Keratinocyte (primary cell): ENCODE measurements around the gene FAM83G. TPM values are rescaled to one million over a fixed set of nuclear protein-coding genes. Genes with fewer than 3 reads are reported as not detected.

Source experiments
- DNase-seq: peaks from one replicate; pipeline ENCODE4 v3.0.0-alpha.2; 2011; ENCODE audit warnings: low read depth, missing footprints, low spot score
- FAIRE-seq: peaks from 2 replicates; lab custom pipeline; 2011; peaks lifted over from hg19 to GRCh38; lab: Jason Lieb, UNC
- H2AFZ ChIP-seq: 2 replicates; pipeline ENCODE4 v1.6.0; 2012; ENCODE audit warnings: low read length, control low read depth, inconsistent platforms; ENCODE audit not compliant: control insufficient read depth
- H3K27ac ChIP-seq: 2 replicates; pipeline ENCODE4 v1.5.1; 2011; ENCODE audit warnings: low read length; ENCODE audit not compliant: control insufficient read depth, insufficient read depth
- H3K27me3 ChIP-seq: 3 replicates; pipeline ENCODE4 v1.6.0; 2011; ENCODE audit warnings: low read length; ENCODE audit not compliant: control insufficient read depth, insufficient read depth; ENCODE audit errors: extremely low read depth
- H3K36me3 ChIP-seq, 2 experiments: 2 replicates in 1 of 2; 3 replicates in 1 of 2; pipeline ENCODE4 v1.5.1; 2011; ENCODE audit warnings: low read length in 2 of 2, mild to moderate bottlenecking in 1 of 2; ENCODE audit not compliant: control insufficient read depth in 2 of 2, insufficient read depth in 2 of 2; ENCODE audit errors: extremely low read depth in 1 of 2
- H3K4me1 ChIP-seq: 3 replicates; pipeline ENCODE4 v1.5.1; 2011; ENCODE audit warnings: low read length; ENCODE audit not compliant: control insufficient read depth, insufficient read depth; ENCODE audit errors: extremely low read depth
- H3K4me2 ChIP-seq: 3 replicates; pipeline ENCODE4 v1.6.0; 2011; ENCODE audit warnings: low read depth, low read length; ENCODE audit not compliant: control insufficient read depth, insufficient read depth; ENCODE audit errors: extremely low read depth
- H3K4me3 ChIP-seq, 3 experiments: fragments of 200-600 bp in 1 of 3; sonication (generic) in 1 of 3; 2 replicates in 2 of 3; 3 replicates in 1 of 3; pipeline ENCODE4 v1.5.1; 2011 to 2016; ENCODE audit warnings: low read length in 3 of 3, mild to moderate bottlenecking in 3 of 3, control low read depth in 2 of 3, inconsistent platforms in 1 of 3, low read depth in 1 of 3, mixed read lengths in 1 of 3, mixed run types in 1 of 3, moderate library complexity in 1 of 3; ENCODE audit not compliant: control insufficient read depth in 2 of 3, insufficient read depth in 2 of 3; ENCODE audit errors: extremely low read depth in 1 of 3
- H3K79me2 ChIP-seq: 2 replicates; pipeline ENCODE4 v1.6.0; 2012; ENCODE audit warnings: low read length; ENCODE audit not compliant: control insufficient read depth, insufficient read depth
- H3K9ac ChIP-seq: 3 replicates; pipeline ENCODE4 v1.6.0; 2011; ENCODE audit warnings: low read length; ENCODE audit not compliant: control insufficient read depth, insufficient read depth; ENCODE audit errors: extremely low read depth
- H3K9me1 ChIP-seq: 3 replicates; pipeline ENCODE4 v1.6.0; 2011; ENCODE audit warnings: low read length; ENCODE audit not compliant: control insufficient read depth, insufficient read depth; ENCODE audit errors: extremely low read depth
- H3K9me3 ChIP-seq: 2 replicates; pipeline ENCODE4 v1.5.1; 2012; ENCODE audit warnings: low read depth, low read length; ENCODE audit not compliant: control insufficient read depth
- H4K20me1 ChIP-seq: 3 replicates; pipeline ENCODE4 v1.6.0; 2011; ENCODE audit warnings: low read length; ENCODE audit not compliant: control insufficient read depth, insufficient read depth; ENCODE audit errors: extremely low read depth
- EZH2 ChIP-seq: IDR thresholded peaks from one replicate; pipeline ENCODE4 v1.6.1; 2012; ENCODE audit warnings: inconsistent platforms, mild to moderate bottlenecking, low read length, moderate library complexity
- dilution Hi-C: fragments of 300-500 bp; cut with MboI; formaldehyde crosslinking; loops from one replicate; pipeline ENCODE4 v1.7.0; 2020; ENCODE audit warnings: low sequenced_read_pairs; ENCODE audit not compliant: extremely low pct_ligation_motif_present
- polyA plus RNA-seq, 5 experiments: library from polyadenylated mRNA; depleted of rRNA in 3 of 5; stranded (reverse) in 3 of 5; stranded (forward) in 1 of 5; unstranded in 1 of 5; fragments of >200 nt; gene quantifications; 1 replicate in 1 of 5; 2 replicates in 3 of 5; 3 replicates in 1 of 5; pipeline versions ENCODE4 v1.2.1 to v1.2.3, GENCODE V29; 2011 to 2012; ENCODE audit warnings: missing spikeins in 2 of 5, low read depth in 1 of 5, low replicate concordance in 1 of 5
- TF ChIP-seq, protein P1 (sequence below), 3 experiments: IDR thresholded peaks in 1 of 3; conservative IDR thresholded peaks in 1 of 3; optimal IDR thresholded peaks in 1 of 3; 2 replicates in 2 of 3; 3 replicates in 1 of 3; pipeline versions ENCODE3 to v1.5.1; 2011; ENCODE audit warnings: low read length in 3 of 3, mild to moderate bottlenecking in 3 of 3, moderate library complexity in 2 of 3, control low read depth in 1 of 3, inconsistent platforms in 1 of 3; ENCODE audit not compliant: insufficient read depth in 2 of 3; ENCODE audit errors: extremely low read depth in 1 of 3

Gene FAM83G
- polyA plus RNA-seq, 1 donor (not counting 4 experiments of a cell fraction or from before 2014, with no cell fraction given) = 23.2 TPM

DNA sequence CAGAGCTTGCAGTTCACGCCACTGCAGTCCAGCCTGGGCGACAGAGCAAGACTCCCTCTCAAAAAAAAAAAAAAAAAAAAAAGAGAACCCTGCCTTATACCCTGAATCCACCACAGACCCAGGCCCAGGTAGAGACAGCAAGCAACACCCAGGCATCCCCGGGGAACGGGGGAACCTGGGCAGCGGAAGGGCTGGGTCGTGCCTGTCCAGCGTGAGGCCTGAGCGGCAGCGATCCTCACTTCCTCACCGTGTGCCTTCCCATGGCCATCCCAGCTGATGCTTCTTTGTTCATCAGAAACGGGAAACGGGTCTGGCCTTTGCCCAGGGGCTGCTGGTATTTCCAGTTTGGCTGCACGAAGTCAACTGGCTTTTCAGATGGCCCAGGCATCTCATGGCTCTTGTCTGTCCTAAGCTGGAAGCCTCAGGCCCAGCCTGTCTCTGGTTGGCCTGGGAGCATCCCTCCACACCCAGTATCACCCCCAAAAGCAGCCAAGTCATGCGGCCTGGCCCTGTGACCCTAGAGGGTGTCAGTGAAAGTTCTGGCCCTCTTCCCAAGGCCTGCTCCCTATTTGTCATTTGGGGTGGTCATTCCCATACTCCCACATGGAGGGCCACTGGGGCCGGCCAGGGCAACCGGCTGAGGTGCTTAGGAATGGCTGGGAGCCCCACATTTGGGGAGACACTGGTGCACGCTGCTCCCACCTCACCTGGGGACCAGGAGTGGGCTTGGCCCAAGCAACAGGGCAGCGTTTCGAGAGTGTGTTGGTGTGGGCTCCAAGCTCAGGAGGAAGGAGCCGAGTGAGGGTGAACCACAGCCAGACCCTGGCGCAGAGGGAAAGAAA, 20.1 kb downstream of the FAM83G start:
- Histone ChIP-seq H3K9me3 (no peaks in the 10 kb centered on the region), H2AFZ (no peak overlapping the region), H3K9ac (no peak overlapping the region), H3K79me2 (peaks cover 32% of the 10 kb centered on the region), H3K9me1 (peaks cover 6% of the 10 kb centered on the region), H3K36me3 (peaks cover 52 to 67% of the 10 kb centered on the region in 2 experiments), H3K4me1 (peaks cover 28% of the 10 kb centered on the region), H3K27me3 (no peaks in the 10 kb centered on the region), H3K27ac (no peak overlapping the region), H3K4me3 (no peak overlapping the region), H3K4me2 (no peak overlapping the region), H4K20me1 (peaks cover 21% of the 10 kb centered on the region)
- DNase-seq (no peak), FAIRE-seq (no peak)
- TF ChIP-seq, protein P1, sequence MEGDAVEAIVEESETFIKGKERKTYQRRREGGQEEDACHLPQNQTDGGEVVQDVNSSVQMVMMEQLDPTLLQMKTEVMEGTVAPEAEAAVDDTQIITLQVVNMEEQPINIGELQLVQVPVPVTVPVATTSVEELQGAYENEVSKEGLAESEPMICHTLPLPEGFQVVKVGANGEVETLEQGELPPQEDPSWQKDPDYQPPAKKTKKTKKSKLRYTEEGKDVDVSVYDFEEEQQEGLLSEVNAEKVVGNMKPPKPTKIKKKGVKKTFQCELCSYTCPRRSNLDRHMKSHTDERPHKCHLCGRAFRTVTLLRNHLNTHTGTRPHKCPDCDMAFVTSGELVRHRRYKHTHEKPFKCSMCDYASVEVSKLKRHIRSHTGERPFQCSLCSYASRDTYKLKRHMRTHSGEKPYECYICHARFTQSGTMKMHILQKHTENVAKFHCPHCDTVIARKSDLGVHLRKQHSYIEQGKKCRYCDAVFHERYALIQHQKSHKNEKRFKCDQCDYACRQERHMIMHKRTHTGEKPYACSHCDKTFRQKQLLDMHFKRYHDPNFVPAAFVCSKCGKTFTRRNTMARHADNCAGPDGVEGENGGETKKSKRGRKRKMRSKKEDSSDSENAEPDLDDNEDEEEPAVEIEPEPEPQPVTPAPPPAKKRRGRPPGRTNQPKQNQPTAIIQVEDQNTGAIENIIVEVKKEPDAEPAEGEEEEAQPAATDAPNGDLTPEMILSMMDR (optimal IDR thresholded peaks at IDR 0.05 in 1 of 3, IDR thresholded peaks at IDR 0.05 in 1 of 3, conservative IDR thresholded peaks at IDR 0.05 in 1 of 3; ENCODE audit: extremely low read depth in 1 of 3, insufficient read depth in 2 of 3, low read length in 3 of 3) = no peak
- no peak for TF ChIP-seq EZH2
- dilution Hi-C loops = no loop called here

DNA sequence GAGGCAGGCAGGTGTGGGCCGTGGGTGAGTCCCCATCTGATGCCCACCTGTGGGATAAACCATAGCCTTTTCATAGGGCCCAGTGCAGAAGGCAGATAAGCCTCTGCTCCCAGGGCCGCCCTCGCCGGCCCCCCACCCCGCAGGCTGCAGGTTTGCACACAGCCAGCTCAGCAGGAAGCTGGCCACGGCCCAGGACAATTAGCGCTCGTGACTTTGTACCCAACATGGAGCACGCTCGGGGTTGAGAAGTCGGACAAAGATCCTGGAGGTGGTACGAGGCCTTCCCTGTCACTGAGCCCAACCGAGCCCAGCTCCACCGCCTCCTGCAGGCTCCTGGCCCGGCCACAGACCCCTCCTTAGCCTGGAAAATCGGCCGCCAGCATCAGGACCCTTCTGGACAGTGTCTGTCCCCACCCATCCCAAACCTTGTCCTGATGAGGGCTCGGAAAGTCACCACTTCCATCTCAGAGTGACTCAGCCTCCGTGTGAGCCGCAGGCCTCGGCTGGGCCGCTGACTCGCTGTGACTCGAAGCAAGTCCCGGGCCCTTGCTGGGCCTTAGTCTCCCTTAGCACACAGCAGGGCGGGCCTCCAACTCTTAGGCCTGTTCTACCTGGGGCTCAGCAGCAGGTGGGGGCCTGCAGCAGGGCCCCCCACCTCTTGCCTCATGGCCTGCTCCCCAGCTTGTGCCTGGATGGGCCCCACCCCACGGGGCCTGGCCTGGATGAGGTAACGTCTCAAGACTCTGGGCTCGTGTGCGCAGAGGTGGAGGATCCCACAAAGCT, 22.7 kb downstream of the FAM83G start:
- Histone ChIP-seq H3K4me3 (no peak overlapping the region), H3K36me3 (peaks cover 54 to 75% of the 10 kb centered on the region in 2 experiments), H3K79me2 (peaks cover 17% of the 10 kb centered on the region), H3K4me1 (peaks cover 28% of the 10 kb centered on the region), H3K27ac (peak overlapping the region; percentile 68), H3K9me1 (peaks cover 6% of the 10 kb centered on the region), H2AFZ (no peak overlapping the region), H4K20me1 (peaks cover 17% of the 10 kb centered on the region), H3K9ac (peak overlapping the region; percentile 60), H3K9me3 (no peaks in the 10 kb centered on the region), H3K4me2 (peak overlapping the region; percentile 35), H3K27me3 (no peaks in the 10 kb centered on the region)
- dilution Hi-C loops = no loop called here
- TF ChIP-seq, protein P1 (optimal IDR thresholded peaks at IDR 0.05 in 1 of 3, IDR thresholded peaks at IDR 0.05 in 1 of 3, conservative IDR thresholded peaks at IDR 0.05 in 1 of 3; ENCODE audit: extremely low read depth in 1 of 3, insufficient read depth in 2 of 3, low read length in 3 of 3) = no peak
- no peak for TF ChIP-seq EZH2
- FAIRE-seq (peak; percentile 84), DNase-seq (no peak)
